Peyer's patch (tissue), 4 donors: ENCODE measurements around the gene PTPN9.

Experiments used
- CTCF ChIP-seq, 6 experiments: fragments of 450-650 bp in 4 of 6; fragments of 200-600 bp in 2 of 6; sonication (generic) in 1 of 6; IDR thresholded peaks; one replicate each; pipeline ENCODE4 v1.5.1; 2017 to 2019; ENCODE audit warnings: antibody characterized with exemption in 6 of 6, mild to moderate bottlenecking in 3 of 6, moderate library complexity in 1 of 6
- POLR2A ChIP-seq, 2 donors: fragments of 450-650 bp; IDR thresholded peaks; one replicate each; pipeline ENCODE4 v1.5.1; 2017; ENCODE audit warnings: antibody characterized with exemption in 2 of 2, mild to moderate bottlenecking in 2 of 2, moderate library complexity in 2 of 2

- TF ChIP-seq CTCF (IDR thresholded peaks at IDR 0.05) = no peak
- TF ChIP-seq POLR2A (IDR thresholded peaks at IDR 0.05) = no peak
Observed at GRCh38 chr15:75531041-75531450, 48.1 kb downstream of the PTPN9 start.
